HG02938 (cell line): Measurements from ENCODE around the gene PDE3A.

Experiments
- ATAC-seq: cut with Tn5 transposase; IDR thresholded peaks from one replicate; pipeline ENCODE4 v1.9.1; 2021; ENCODE audit warnings: mild to moderate bottlenecking, moderate library complexity; ENCODE audit not compliant: unreplicated experiment

The PDE3A gene

GRCh38 chr12:20453756-20454310 lies 85.5 kb downstream of the PDE3A start:
- ATAC-seq = no peak

- no peak for ATAC-seq
Observed at GRCh38 chr12:20455001-20455706, 86.8 kb downstream of the PDE3A start.

- ATAC-seq = no peak
Observed at GRCh38 chr12:20457582-20457981, 89.2 kb downstream of the PDE3A start.

- ATAC-seq = no peak
Observed at GRCh38 chr12:20458011-20458410, 89.7 kb downstream of the PDE3A start.

- ATAC-seq = no peak
Observed at GRCh38 chr12:20459920-20460319, 91.6 kb downstream of the PDE3A start.

GRCh38 chr12:20460956-20461355 lies 92.6 kb downstream of the PDE3A start:
- ATAC-seq = no peak

GRCh38 chr12:20463913-20464524 lies 95.7 kb downstream of the PDE3A start:
- no peak for ATAC-seq

- ATAC-seq = no peak
Observed at GRCh38 chr12:20469300-20469699, 101.0 kb downstream of the PDE3A start.

GRCh38 chr12:20469756-20470155 lies 101.4 kb downstream of the PDE3A start:
- no peak for ATAC-seq

GRCh38 chr12:20472102-20472782 lies 103.9 kb downstream of the PDE3A start:
- ATAC-seq = no peak

GRCh38 chr12:20473133-20473532 lies 104.8 kb downstream of the PDE3A start:
- no peak for ATAC-seq

- ATAC-seq = no peak
Observed at GRCh38 chr12:20474016-20474415, 105.7 kb downstream of the PDE3A start.

- ATAC-seq = no peak
Observed at GRCh38 chr12:20474443-20474842, 106.1 kb downstream of the PDE3A start.

GRCh38 chr12:20475542-20475941 lies 107.2 kb downstream of the PDE3A start:
- ATAC-seq = no peak

GRCh38 chr12:20476551-20476950 lies 108.2 kb downstream of the PDE3A start:
- ATAC-seq = no peak

- ATAC-seq = no peak
Observed at GRCh38 chr12:20477255-20477654, 108.9 kb downstream of the PDE3A start.

- no peak for ATAC-seq
Observed at GRCh38 chr12:20477672-20478071, 109.3 kb downstream of the PDE3A start.

GRCh38 chr12:20482491-20483054 lies 114.2 kb downstream of the PDE3A start:
- ATAC-seq = no peak

- ATAC-seq = no peak
Observed at GRCh38 chr12:20483776-20484175, 115.4 kb downstream of the PDE3A start.

- no peak for ATAC-seq
Observed at GRCh38 chr12:20486233-20486632, 117.9 kb downstream of the PDE3A start.

- no peak for ATAC-seq
Observed at GRCh38 chr12:20487519-20487918, 119.2 kb downstream of the PDE3A start.

- ATAC-seq = no peak
Observed at GRCh38 chr12:20489645-20490044, 121.3 kb downstream of the PDE3A start.
